ENCODE results near the gene NIN.

- TF ChIP-seq CTCF (IDR thresholded peaks at IDR 0.05) (no peak), POLR2A (IDR thresholded peaks at IDR 0.05) (no peak)
Measured at GRCh38 chr14:50772412-50772811, 58.5 kb downstream of the NIN start.

Measured in right lobe of liver (tissue), 4 donors.